Activated CD8-positive, alpha-beta T cell treated with anti-CD3 and anti-CD28 coated beads for 36 hours (primary cell): ENCODE measurements around the gene MDH1. TPM values are rescaled to one million over a fixed set of nuclear protein-coding genes. Genes with fewer than 3 reads are reported as not detected.
"Not testable (repeated sequence)": the region's sequence is repeated elsewhere in the genome, so short reads cannot be mapped to it uniquely, and the experiment has no call there.

Source experiments
- ATAC-seq: fragments of 200-7000 bp; cut with Tn5 transposase; one replicate; pipeline ENCODE4 v1.10.0; 2021; ENCODE audit warnings: mild to moderate bottlenecking, moderate library complexity
- CTCF ChIA-PET: fragments of 350-600 bp; sonication (Branson Sonifier 250); formaldehyde crosslinking; loops from one replicate; lab custom pipeline; 2021; ENCODE audit warnings: antibody characterized with exemption; lab: Charles Lee
- POLR2A ChIA-PET: fragments of 350-600 bp; sonication (Branson Sonifier 250); formaldehyde crosslinking; loops from one replicate; lab custom pipeline; 2021; ENCODE audit warnings: antibody characterized with exemption; lab: Charles Lee
- DNase-seq: peaks from one replicate; pipeline ENCODE4 v3.0.0-alpha.2; 2020
- H3K27ac Mint-ChIP-seq: one replicate; pipeline ENCODE4 v1.8.0; 2021; ENCODE audit warnings: mild to moderate bottlenecking, mixed read lengths
- H3K27me3 Mint-ChIP-seq: one replicate; pipeline ENCODE4 v1.8.0; 2021; ENCODE audit warnings: mixed read lengths
- H3K36me3 Mint-ChIP-seq: one replicate; pipeline ENCODE4 v1.8.0; 2021; ENCODE audit warnings: low read depth, mixed read lengths
- H3K4me1 Mint-ChIP-seq: one replicate; pipeline ENCODE4 v1.8.0; 2021; ENCODE audit warnings: low read depth, mixed read lengths
- H3K4me3 Mint-ChIP-seq: one replicate; pipeline ENCODE4 v1.8.0; 2021; ENCODE audit warnings: mild to moderate bottlenecking, moderate library complexity, mixed read lengths
- H3K9me3 Mint-ChIP-seq: one replicate; pipeline ENCODE4 v1.8.0; 2021; ENCODE audit warnings: mixed read lengths
- intact Hi-C: fragments of 100-400 bp; cut with micrococcal nuclease; formaldehyde crosslinking; loops from one replicate; pipeline ENCODE4 v1.10.0; 2022
- total RNA-seq, 2 experiments: library from RNA; stranded (reverse); gene quantifications; one replicate each; pipeline ENCODE4 v1.2.3, GENCODE V29; 2021
- TF ChIP-seq, protein P1 (sequence below): fragments of 200-600 bp; IDR thresholded peaks from one replicate; pipeline ENCODE4 v1.8.0; 2022; ENCODE audit warnings: antibody characterized with exemption, mild to moderate bottlenecking

Gene MDH1
- total RNA-seq, 2 experiments from 2014 or later = 241 to 246 TPM

DNA sequence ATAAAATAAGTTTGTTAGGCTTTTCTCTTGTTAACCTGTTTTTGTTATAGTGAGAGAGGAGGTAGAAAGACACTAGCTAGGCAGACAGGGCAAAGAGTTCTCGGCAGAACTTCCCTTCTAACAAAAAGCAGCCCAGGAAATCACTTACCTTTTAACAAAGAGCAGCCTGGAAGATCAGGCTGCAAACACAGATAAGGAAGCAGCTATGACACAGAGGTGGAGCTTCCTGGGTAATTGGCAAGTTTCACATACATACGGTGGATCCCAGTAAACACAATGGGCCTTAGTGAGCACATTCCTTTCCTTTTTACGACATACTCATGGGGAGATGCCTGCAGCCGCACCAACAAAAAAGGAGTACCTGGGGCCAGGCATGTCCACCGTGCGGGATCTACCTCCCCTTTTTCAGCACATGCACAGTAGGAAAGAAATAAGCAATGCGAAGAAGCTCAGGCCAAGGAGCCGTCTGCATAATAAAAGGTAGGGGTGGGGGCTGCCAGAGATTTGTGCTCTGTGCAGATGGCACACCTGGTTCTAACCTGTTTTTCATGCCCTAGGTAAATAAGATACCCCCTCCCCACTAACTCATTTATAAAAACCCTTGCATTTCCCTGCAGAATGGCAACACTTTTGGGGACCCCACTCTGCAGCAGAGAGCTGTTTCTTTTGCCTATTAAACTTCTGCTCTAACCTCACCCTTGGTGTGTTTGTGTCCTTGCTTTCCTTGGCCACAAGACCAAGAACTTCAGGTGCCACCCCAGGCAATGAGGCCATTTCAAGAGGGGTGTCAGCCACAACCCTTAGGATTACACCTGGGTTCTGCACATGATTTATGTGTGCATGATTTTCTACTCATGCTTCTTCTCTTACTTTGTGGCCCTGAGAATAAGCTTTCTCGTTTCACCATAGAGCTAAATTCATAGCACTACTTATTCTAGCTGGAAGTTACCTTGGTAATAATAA lies 26.5 kb downstream of the MDH1 start:
- no peaks in the 10 kb centered on the region for H3K9me3 Mint-ChIP-seq
- H3K27me3 Mint-ChIP-seq = peaks cover 8% of the 10 kb centered on the region
- H3K36me3 Mint-ChIP-seq = no peaks in the 10 kb centered on the region
- TF ChIP-seq, protein P1, sequence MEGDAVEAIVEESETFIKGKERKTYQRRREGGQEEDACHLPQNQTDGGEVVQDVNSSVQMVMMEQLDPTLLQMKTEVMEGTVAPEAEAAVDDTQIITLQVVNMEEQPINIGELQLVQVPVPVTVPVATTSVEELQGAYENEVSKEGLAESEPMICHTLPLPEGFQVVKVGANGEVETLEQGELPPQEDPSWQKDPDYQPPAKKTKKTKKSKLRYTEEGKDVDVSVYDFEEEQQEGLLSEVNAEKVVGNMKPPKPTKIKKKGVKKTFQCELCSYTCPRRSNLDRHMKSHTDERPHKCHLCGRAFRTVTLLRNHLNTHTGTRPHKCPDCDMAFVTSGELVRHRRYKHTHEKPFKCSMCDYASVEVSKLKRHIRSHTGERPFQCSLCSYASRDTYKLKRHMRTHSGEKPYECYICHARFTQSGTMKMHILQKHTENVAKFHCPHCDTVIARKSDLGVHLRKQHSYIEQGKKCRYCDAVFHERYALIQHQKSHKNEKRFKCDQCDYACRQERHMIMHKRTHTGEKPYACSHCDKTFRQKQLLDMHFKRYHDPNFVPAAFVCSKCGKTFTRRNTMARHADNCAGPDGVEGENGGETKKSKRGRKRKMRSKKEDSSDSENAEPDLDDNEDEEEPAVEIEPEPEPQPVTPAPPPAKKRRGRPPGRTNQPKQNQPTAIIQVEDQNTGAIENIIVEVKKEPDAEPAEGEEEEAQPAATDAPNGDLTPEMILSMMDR = no peak
- intact Hi-C loops = no loop called here
- H3K4me3 Mint-ChIP-seq = no peak overlapping the region
- no peak for DNase-seq
- ChIA-PET POLR2A (no interaction called here), CTCF (no interaction called here)
- ATAC-seq = no peak
- no peak overlapping the region for H3K27ac Mint-ChIP-seq
- no peaks in the 10 kb centered on the region for H3K4me1 Mint-ChIP-seq

DNA sequence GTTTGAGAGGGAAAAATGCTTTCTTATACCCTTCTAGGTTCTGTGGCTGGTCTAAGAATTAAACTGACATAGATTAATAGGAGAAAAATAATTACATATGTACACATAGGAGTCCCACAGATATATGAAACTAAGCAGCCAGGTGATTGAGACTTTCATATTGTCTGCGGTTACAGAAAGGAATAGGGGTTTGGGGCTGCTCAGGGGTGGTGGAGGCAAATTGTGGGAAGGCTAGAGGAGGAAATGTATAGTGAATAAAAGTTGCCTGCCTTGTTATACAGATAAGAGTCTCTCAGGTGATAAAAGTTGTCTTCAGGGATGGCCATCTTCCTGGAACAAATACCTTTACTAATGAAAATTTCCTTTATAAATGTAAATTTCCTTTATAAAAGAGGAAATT lies 28.6 kb downstream of the MDH1 start:
- no peaks in the 10 kb centered on the region for H3K9me3 Mint-ChIP-seq
- peaks cover 8% of the 10 kb centered on the region for H3K27me3 Mint-ChIP-seq
- no peaks in the 10 kb centered on the region for H3K36me3 Mint-ChIP-seq
- no peak for DNase-seq
- intact Hi-C loops = no loop called here
- H3K27ac Mint-ChIP-seq = no peak overlapping the region
- ChIA-PET CTCF (no interaction called here), POLR2A (no interaction called here)
- ATAC-seq = no peak
- TF ChIP-seq, protein P1 = no peak
- no peak overlapping the region for H3K4me3 Mint-ChIP-seq
- no peaks in the 10 kb centered on the region for H3K4me1 Mint-ChIP-seq

DNA sequence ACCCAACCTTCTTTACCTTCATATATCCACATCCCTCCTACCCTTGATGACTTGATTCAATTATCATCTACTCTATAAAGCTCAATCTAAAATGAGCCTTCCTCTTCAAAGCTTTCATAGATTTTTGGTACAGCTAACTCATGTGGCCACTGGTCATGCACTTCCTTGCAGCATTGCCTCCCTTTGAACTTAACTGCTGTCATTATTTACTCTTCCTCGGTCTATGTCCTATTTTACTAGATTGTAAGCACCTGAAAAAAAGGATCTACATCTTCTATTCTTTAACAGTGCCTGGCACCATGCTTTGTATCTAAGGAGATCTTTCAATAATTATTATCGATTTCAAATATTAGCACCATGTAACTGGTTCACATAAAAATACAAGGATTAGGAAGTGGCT lies 30.6 kb downstream of the MDH1 start:
- intact Hi-C loops = no loop called here
- H3K27me3 Mint-ChIP-seq = peaks cover 7% of the 10 kb centered on the region
- TF ChIP-seq, protein P1 = no peak
- H3K27ac Mint-ChIP-seq = no peak overlapping the region
- ATAC-seq (no peak), DNase-seq (no peak)
- H3K36me3 Mint-ChIP-seq = no peaks in the 10 kb centered on the region
- POLR2A ChIA-PET = no interaction called here
- no peaks in the 10 kb centered on the region for H3K4me1 Mint-ChIP-seq
- no peaks in the 10 kb centered on the region for H3K9me3 Mint-ChIP-seq
- no peak overlapping the region for H3K4me3 Mint-ChIP-seq
- CTCF ChIA-PET = no interaction called here

DNA sequence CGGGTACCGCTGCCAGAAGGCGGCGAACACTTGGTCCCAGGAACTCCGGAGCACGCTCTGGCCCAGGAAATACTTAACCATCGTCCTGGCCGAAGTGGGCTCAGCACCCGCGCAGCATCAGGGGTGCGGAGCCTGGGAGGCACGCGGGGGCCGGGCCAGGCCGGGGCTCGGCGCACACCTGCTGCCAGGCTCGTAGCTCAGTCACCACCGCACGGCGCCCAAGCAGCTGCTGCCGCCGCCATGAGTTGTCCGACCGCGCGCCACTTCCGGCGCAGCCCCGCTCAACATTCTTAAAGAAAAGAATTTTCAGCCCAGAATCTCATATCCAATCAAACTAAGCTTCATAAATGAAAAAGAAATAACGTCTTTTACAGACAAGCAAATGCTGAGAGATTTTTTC lies 34.0 kb downstream of the MDH1 start:
- TF ChIP-seq, protein P1 = no peak
- Mint-ChIP-seq H3K4me1 (peaks cover 2% of the 10 kb centered on the region), H3K27ac (no peak overlapping the region), H3K27me3 (peaks cover 9% of the 10 kb centered on the region), H3K36me3 (no peaks in the 10 kb centered on the region), H3K4me3 (no peak overlapping the region), H3K9me3 (peaks cover 1% of the 10 kb centered on the region)
- ATAC-seq = no peak
- DNase-seq = no peak
- POLR2A ChIA-PET = no interaction called here
- CTCF ChIA-PET = no interaction called here
- intact Hi-C loops = no loop called here

DNA sequence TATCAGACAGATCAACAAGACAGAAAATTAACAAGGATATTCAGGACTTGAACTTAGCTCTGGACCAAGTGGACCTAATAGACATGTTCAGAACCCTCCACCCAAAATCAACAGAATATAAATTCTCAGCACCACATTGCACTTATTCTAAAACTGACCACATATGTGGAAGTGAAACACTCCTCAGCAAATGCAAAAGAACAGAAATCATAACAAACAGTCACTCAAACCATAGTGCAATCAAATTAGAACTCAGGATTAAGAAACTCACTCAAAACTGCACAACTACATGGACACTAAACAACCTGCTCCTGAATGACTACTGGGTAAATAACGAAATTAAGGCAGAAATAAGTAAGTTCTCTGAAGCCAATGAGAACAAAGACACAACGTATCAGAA lies 35.0 kb downstream of the MDH1 start:
- H3K4me1 Mint-ChIP-seq, H3K9me3 Mint-ChIP-seq, intact Hi-C loops, H3K4me3 Mint-ChIP-seq, H3K36me3 Mint-ChIP-seq, ATAC-seq, CTCF ChIA-PET, H3K27ac Mint-ChIP-seq, DNase-seq, H3K27me3 Mint-ChIP-seq, POLR2A ChIA-PET: not testable (repeated sequence)
